WTC11 (cell line): ENCODE results near the gene WEE1. TPM values are rescaled to one million over a fixed set of nuclear protein-coding genes. Genes with fewer than 3 reads are reported as not detected.

Experiments used
- ATF1 ChIP-seq: sonication (generic); formaldehyde crosslinking; IDR thresholded peaks from 2 replicates; pipeline ENCODE4 v1.8.1; 2023; ENCODE audit warnings: mild to moderate bottlenecking, moderate library complexity, missing genetic modification reagents
- CBFB ChIP-seq: sonication (generic); formaldehyde crosslinking; IDR thresholded peaks from 2 replicates; pipeline ENCODE4 v1.8.1; 2022; ENCODE audit warnings: mild to moderate bottlenecking, low read depth, missing genetic modification reagents
- E2F5 ChIP-seq: sonication (generic); formaldehyde crosslinking; IDR thresholded peaks from 2 replicates; pipeline ENCODE4 v1.8.1; 2022; ENCODE audit warnings: mild to moderate bottlenecking, moderate library complexity, missing genetic modification reagents
- FOXJ3 ChIP-seq: sonication (generic); formaldehyde crosslinking; IDR thresholded peaks from 2 replicates; pipeline ENCODE4 v1.9.0; 2021; ENCODE audit warnings: missing genetic modification reagents, mild to moderate bottlenecking, borderline replicate concordance
- FOXP1 ChIP-seq: sonication (generic); formaldehyde crosslinking; IDR thresholded peaks from 2 replicates; pipeline ENCODE4 v1.8.0; 2022; ENCODE audit warnings: missing genetic modification reagents, mild to moderate bottlenecking, moderate library complexity, borderline replicate concordance
- GRHL2 ChIP-seq: fragments of 250-450 bp; sonication (Bioruptor Pico); IDR thresholded peaks from 2 replicates; pipeline ENCODE4 v1.8.0; 2022; ENCODE audit warnings: mild to moderate bottlenecking, moderate library complexity; ENCODE audit not compliant: insufficient replicate concordance, severe bottlenecking
- JUN ChIP-seq: sonication (generic); formaldehyde crosslinking; IDR thresholded peaks from 2 replicates; pipeline ENCODE4 v1.8.0; 2023; ENCODE audit warnings: mild to moderate bottlenecking, missing genetic modification reagents
- KAT7 ChIP-seq: sonication (generic); formaldehyde crosslinking; IDR thresholded peaks from 2 replicates; pipeline ENCODE4 v1.8.1; 2023; ENCODE audit warnings: missing genetic modification reagents, mild to moderate bottlenecking, borderline replicate concordance
- NFATC4 ChIP-seq: fragments of 250-450 bp; sonication (Bioruptor Pico); IDR thresholded peaks from 2 replicates; pipeline ENCODE4 v1.9.0; 2021; ENCODE audit warnings: mild to moderate bottlenecking
- NFYB ChIP-seq: sonication (generic); formaldehyde crosslinking; conservative IDR thresholded peaks from 2 replicates; pipeline ENCODE4 v1.8.0; 2022; ENCODE audit warnings: low read depth, missing genetic modification reagents
- NR2C2 ChIP-seq: sonication (generic); formaldehyde crosslinking; IDR thresholded peaks from 2 replicates; pipeline ENCODE4 v1.8.0; 2022; ENCODE audit warnings: mild to moderate bottlenecking, missing genetic modification reagents
- SMAD3 ChIP-seq: sonication (generic); formaldehyde crosslinking; IDR thresholded peaks from 2 replicates; pipeline ENCODE4 v1.8.0; 2022; ENCODE audit warnings: missing genetic modification reagents, mild to moderate bottlenecking, borderline replicate concordance
- SMAD4 ChIP-seq: sonication (generic); formaldehyde crosslinking; IDR thresholded peaks from 2 replicates; pipeline ENCODE4 v1.8.0; 2022; ENCODE audit warnings: mild to moderate bottlenecking, missing genetic modification reagents
- SP1 ChIP-seq: sonication (generic); formaldehyde crosslinking; conservative IDR thresholded peaks from 2 replicates; pipeline ENCODE4 v1.8.1; 2022; ENCODE audit warnings: missing genetic modification reagents
- TEAD1 ChIP-seq: sonication (generic); formaldehyde crosslinking; IDR thresholded peaks from 2 replicates; pipeline ENCODE4 v1.8.0; 2022; ENCODE audit warnings: mild to moderate bottlenecking, missing genetic modification reagents
- TP53 ChIP-seq: sonication (generic); formaldehyde crosslinking; IDR thresholded peaks from 2 replicates; pipeline ENCODE4 v1.8.1; 2023; ENCODE audit warnings: mild to moderate bottlenecking, missing genetic modification reagents
- ZBTB43 ChIP-seq: sonication (generic); formaldehyde crosslinking; IDR thresholded peaks from 2 replicates; pipeline ENCODE4 v1.8.1; 2023; ENCODE audit warnings: mild to moderate bottlenecking, missing genetic modification reagents
- ZMAT4 ChIP-seq: fragments of 250-450 bp; sonication (Bioruptor Pico); IDR thresholded peaks from 2 replicates; pipeline ENCODE4 v1.9.0; 2021; ENCODE audit warnings: mild to moderate bottlenecking
- total RNA-seq: library from RNA; stranded (reverse); gene quantifications from 3 replicates; pipeline ENCODE4 v1.2.3, GENCODE V29; 2021
- TF ChIP-seq, protein P1 (sequence below): sonication (generic); formaldehyde crosslinking; IDR thresholded peaks from 2 replicates; pipeline ENCODE4 v1.8.0; 2023; ENCODE audit warnings: mild to moderate bottlenecking, missing genetic modification reagents
- TF ChIP-seq, protein P2 (sequence below): sonication (generic); formaldehyde crosslinking; IDR thresholded peaks from 2 replicates; pipeline ENCODE4 v1.8.1; 2022; ENCODE audit warnings: low read depth, missing genetic modification reagents, borderline replicate concordance

WEE1 gene
- total RNA-seq, 1 experiment from 2014 or later: 109 TPM

DNA sequence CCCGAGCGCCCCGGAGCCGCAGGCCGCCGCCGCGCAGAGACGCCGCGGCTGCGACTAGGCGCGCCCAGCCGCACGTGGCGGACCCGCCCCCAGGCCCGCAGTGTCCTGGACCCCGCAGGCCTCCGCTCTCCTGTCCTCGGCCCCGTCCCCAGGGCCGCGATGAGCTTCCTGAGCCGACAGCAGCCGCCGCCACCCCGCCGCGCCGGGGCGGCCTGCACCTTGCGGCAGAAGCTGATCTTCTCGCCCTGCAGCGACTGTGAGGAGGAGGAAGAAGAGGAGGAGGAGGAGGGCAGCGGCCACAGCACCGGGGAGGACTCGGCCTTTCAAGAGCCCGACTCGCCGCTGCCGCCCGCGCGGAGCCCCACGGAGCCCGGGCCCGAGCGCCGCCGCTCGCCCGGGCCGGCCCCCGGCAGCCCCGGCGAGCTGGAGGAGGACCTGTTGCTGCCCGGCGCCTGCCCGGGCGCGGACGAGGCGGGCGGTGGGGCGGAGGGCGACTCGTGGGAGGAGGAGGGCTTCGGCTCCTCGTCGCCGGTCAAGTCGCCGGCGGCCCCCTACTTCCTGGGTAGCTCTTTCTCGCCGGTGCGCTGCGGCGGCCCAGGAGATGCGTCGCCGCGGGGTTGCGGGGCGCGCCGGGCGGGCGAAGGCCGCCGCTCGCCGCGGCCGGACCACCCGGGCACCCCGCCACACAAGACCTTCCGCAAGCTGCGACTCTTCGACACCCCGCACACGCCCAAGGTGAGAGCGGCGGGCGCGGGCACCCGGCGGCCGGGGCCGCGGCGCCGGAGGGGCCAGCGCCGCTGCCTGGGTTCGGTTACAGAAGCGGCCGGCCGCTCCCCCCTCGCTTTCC lies 528 bp downstream of the WEE1 start (continued):
- TF ChIP-seq, protein P1, sequence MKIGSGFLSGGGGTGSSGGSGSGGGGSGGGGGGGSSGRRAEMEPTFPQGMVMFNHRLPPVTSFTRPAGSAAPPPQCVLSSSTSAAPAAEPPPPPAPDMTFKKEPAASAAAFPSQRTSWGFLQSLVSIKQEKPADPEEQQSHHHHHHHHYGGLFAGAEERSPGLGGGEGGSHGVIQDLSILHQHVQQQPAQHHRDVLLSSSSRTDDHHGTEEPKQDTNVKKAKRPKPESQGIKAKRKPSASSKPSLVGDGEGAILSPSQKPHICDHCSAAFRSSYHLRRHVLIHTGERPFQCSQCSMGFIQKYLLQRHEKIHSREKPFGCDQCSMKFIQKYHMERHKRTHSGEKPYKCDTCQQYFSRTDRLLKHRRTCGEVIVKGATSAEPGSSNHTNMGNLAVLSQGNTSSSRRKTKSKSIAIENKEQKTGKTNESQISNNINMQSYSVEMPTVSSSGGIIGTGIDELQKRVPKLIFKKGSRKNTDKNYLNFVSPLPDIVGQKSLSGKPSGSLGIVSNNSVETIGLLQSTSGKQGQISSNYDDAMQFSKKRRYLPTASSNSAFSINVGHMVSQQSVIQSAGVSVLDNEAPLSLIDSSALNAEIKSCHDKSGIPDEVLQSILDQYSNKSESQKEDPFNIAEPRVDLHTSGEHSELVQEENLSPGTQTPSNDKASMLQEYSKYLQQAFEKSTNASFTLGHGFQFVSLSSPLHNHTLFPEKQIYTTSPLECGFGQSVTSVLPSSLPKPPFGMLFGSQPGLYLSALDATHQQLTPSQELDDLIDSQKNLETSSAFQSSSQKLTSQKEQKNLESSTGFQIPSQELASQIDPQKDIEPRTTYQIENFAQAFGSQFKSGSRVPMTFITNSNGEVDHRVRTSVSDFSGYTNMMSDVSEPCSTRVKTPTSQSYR (CRISPR knock-in tag): no peak
- TF ChIP-seq CBFB (no peak; the same call in 1 of the 2 replicates), KAT7 (CRISPR knock-in tag) (peak; percentile 73; the same call in 1 of the 2 replicates), GRHL2 (CRISPR knock-in tag) (no peak), E2F5 (no peak; the same call in 1 of the 2 replicates), NFYB (CRISPR knock-in tag) (no peak), ATF1 (no peak), SP1 (CRISPR knock-in tag) (no peak), NR2C2 (CRISPR knock-in tag) (no peak), ZBTB43 (CRISPR knock-in tag) (no peak), TP53 (CRISPR knock-in tag) (peak; percentile 4; the same call in 1 of the 2 replicates), SMAD3 (CRISPR knock-in tag) (no peak), ZMAT4 (CRISPR knock-in tag) (no peak), JUN (peak; percentile 47), SMAD4 (no peak), FOXP1 (CRISPR knock-in tag) (peak; percentile 80), FOXJ3 (CRISPR knock-in tag) (no peak), TEAD1 (CRISPR knock-in tag) (0 out of 2 replicates have a peak, but pooled peaks have one; percentile 2), NFATC4 (CRISPR knock-in tag) (no peak)
- TF ChIP-seq, protein P2, sequence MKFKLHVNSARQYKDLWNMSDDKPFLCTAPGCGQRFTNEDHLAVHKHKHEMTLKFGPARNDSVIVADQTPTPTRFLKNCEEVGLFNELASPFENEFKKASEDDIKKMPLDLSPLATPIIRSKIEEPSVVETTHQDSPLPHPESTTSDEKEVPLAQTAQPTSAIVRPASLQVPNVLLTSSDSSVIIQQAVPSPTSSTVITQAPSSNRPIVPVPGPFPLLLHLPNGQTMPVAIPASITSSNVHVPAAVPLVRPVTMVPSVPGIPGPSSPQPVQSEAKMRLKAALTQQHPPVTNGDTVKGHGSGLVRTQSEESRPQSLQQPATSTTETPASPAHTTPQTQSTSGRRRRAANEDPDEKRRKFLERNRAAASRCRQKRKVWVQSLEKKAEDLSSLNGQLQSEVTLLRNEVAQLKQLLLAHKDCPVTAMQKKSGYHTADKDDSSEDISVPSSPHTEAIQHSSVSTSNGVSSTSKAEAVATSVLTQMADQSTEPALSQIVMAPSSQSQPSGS (CRISPR knock-in tag): no peak
